HCT116 (cell line): Measurements from ENCODE around the gene IFNLR1.

Source experiments
- CEBPB ChIP-seq: IDR thresholded peaks from 2 replicates; pipeline ENCODE4 v1.6.1; 2012; ENCODE audit warnings: low read depth
- ELF1 ChIP-seq: IDR thresholded peaks from 2 replicates; pipeline ENCODE4 v1.6.1; 2012; ENCODE audit warnings: low read depth, borderline replicate concordance
- EZH2 ChIP-seq: fragments of 200-600 bp; sonication (generic); IDR thresholded peaks from 2 replicates; pipeline ENCODE4 v1.6.1; 2017; ENCODE audit warnings: antibody characterized with exemption, mixed run types
- EZH2phosphoT487 ChIP-seq: fragments of 200-600 bp; IDR thresholded peaks from 2 replicates; pipeline ENCODE4 v1.6.1; 2018; ENCODE audit warnings: antibody characterized with exemption, borderline replicate concordance
- JUND ChIP-seq: IDR thresholded peaks from 2 replicates; pipeline ENCODE4 v1.6.1; 2012
- TF ChIP-seq, protein P1 (sequence below), 3 experiments: fragments of 200-600 bp in 1 of 3; sonication (generic) in 1 of 3; IDR thresholded peaks in 2 of 3; conservative IDR thresholded peaks in 1 of 3; 2 replicates each; pipeline ENCODE4 v1.5.1; 2012 to 2017; ENCODE audit warnings: low read depth in 2 of 3, low read length in 2 of 3, antibody characterized with exemption in 1 of 3, borderline replicate concordance in 1 of 3, control low read depth in 1 of 3, mild to moderate bottlenecking in 1 of 3, mixed read lengths in 1 of 3, mixed run types in 1 of 3, moderate library complexity in 1 of 3; ENCODE audit not compliant: insufficient read depth in 1 of 3

DNA sequence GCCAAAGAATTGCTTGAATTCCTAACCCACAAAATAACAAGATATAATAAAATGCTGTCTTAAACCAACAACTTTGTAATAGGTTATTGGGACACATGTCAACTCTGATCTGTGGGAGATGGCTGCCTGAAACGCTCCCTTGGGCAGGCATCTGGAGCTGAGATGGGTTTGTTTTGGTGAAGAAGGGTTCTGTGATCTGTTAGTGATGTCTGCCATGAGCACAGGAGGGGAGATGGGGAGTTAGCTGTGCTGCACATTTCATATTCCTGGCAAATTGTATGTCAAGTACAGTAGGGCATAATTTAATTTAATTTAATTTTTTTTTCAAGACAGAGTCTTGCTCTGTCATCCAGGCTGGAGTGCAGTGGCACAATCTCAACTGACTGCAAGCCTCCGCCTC lies 34.2 kb upstream of the IFNLR1 start:
- TF ChIP-seq CEBPB (no peak), ELF1 (no peak), EZH2 (no peak), JUND (no peak), EZH2phosphoT487 (no peak)
- TF ChIP-seq, protein P1, sequence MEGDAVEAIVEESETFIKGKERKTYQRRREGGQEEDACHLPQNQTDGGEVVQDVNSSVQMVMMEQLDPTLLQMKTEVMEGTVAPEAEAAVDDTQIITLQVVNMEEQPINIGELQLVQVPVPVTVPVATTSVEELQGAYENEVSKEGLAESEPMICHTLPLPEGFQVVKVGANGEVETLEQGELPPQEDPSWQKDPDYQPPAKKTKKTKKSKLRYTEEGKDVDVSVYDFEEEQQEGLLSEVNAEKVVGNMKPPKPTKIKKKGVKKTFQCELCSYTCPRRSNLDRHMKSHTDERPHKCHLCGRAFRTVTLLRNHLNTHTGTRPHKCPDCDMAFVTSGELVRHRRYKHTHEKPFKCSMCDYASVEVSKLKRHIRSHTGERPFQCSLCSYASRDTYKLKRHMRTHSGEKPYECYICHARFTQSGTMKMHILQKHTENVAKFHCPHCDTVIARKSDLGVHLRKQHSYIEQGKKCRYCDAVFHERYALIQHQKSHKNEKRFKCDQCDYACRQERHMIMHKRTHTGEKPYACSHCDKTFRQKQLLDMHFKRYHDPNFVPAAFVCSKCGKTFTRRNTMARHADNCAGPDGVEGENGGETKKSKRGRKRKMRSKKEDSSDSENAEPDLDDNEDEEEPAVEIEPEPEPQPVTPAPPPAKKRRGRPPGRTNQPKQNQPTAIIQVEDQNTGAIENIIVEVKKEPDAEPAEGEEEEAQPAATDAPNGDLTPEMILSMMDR (IDR thresholded peaks at IDR 0.05 in 2 of 3, conservative IDR thresholded peaks at IDR 0.05 in 1 of 3; ENCODE audit: borderline replicate concordance in 1 of 3, insufficient read depth in 1 of 3, low read depth in 2 of 3, low read length in 2 of 3): no peak
